AG10803 (cell line): Measurements from ENCODE around the gene OR4D9.

Experiments
- DNase-seq: peaks from one replicate; pipeline ENCODE4 v3.0.0; 2010; ENCODE audit warnings: low read depth
- H3K4me3 ChIP-seq: 2 replicates; pipeline ENCODE4 v1.5.1; 2011; ENCODE audit warnings: mild to moderate bottlenecking, low read length, control low read depth
- CTCF ChIP-seq: conservative IDR thresholded peaks from 2 replicates; pipeline ENCODE4 v1.5.1; 2011; ENCODE audit warnings: mild to moderate bottlenecking, low read length, control low read depth, inconsistent platforms

OR4D9 gene

GRCh38 chr11:59510941-59511589 is at the start of gene OR4D9:
Gene OR4D9, plus strand, starts transcription at chr11:59511539. Its CDS starts 3,374 bp downstream, at chr11:59514913.
- TF ChIP-seq CTCF: no peak
- H3K4me3 ChIP-seq: no peak within 1 kb of the TSS
- DNase-seq: no peak

DNA sequence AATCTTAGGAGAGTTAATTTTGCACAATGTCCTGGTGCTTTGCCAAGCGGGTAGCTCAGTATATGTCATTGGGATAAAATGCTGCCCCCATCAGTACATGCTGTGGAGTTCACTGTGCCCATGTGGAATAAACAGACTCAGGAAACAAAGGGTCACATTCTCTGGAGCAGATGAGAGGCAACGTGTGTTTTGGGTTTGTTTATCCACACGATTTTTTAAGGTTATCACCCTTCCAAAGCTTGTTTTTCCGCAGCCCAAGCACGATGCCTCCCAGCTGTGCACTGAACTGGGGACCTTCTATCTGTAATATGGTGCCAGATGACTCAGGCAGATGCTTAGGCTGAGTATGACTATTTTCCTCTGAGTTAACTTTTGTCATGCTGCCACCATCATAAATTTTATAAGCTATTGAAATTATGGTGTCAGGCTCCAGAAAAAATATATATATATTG is 48.1 kb upstream of the OR4D9 start:
- TF ChIP-seq CTCF: 0 out of 2 replicates have a peak, but pooled peaks have one; percentile 10
- no peak overlapping the region for H3K4me3 ChIP-seq
- peak; percentile 10 for DNase-seq

DNA sequence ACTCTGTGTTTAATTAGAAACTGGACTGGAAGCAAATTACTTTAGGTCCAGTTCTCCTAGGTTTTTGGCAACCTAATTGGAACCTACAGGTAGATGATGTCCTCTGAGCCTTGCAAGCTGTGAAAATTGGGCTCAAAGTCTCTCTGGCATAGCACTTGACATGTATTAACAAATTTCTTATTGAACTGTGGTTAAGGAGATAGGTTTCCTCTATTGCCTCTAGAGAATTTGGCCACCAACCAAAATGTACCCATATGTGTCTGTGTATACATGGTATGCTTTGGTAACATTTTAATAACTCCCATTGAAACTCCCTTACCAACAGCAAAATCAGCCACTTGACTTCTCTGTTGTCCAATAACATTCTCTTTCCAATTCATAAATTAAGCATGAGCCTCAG is 38.3 kb upstream of the OR4D9 start, which contains the start of gene OR4D10:
Gene OR4D10 (plus strand): TSS at position 301 of the 400 bp plus-strand sequence. CDS start 4,115 bp downstream, outside the sequence.
- no peak for TF ChIP-seq CTCF
- no peak within 1 kb of the TSS for H3K4me3 ChIP-seq
- DNase-seq: no peak

- no peak for DNase-seq
- H3K4me3 ChIP-seq: no peak overlapping the region
- no peak for TF ChIP-seq CTCF
Observed at GRCh38 chr11:59475176-59475575, 36.2 kb upstream of the OR4D9 start.

- H3K4me3 ChIP-seq: no peak overlapping the region
- DNase-seq: no peak
- no peak for TF ChIP-seq CTCF
Observed at GRCh38 chr11:59479906-59480305, 31.4 kb upstream of the OR4D9 start.

DNA sequence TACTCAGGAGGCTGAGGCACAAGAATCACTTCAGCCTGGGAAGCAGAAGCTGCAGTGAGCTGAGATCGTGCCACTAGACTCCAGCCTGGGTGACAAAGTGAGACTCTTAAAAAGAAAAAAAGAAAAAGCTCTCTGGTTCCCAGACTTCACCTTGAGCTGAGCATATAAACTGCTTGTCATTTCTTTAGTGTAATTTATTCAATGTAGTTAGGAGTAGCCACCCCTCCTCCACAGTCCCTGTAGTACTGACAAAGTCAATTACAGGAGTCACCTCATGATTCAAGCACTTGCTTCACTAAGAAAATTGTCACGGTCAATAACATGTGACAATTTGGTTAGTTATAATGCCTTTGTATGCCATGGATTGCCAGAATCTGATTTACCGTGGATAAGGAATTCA is 31.0 kb upstream of the OR4D9 start:
- TF ChIP-seq CTCF: no peak
- no peak overlapping the region for H3K4me3 ChIP-seq
- DNase-seq: no peak

DNA sequence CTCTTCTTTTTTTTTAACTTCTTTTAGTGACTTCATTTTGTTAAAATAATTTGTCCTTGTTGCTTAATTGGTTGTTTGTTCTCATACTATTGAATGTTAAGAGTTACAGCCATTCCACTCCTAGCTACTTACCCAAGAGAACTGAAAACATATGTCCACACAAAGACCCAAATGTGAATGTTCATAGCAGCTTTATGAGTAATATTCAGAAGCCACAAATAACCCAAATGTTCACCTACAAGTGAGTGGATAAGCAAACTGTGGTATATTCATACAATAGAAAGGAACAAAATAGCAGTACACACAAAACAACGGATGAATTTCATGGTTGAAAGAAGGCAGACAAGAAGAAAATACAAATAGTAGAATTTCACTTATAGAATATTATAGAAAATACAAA is 9.4 kb upstream of the OR4D9 start:
- no peak for DNase-seq
- no peak overlapping the region for H3K4me3 ChIP-seq
- TF ChIP-seq CTCF: no peak
